Measurements from ENCODE around the gene GALNT18.

The GALNT18 gene

GRCh38 chr11:11550534-11550933, 71.3 kb downstream of the GALNT18 start:
- TF ChIP-seq, protein P1, sequence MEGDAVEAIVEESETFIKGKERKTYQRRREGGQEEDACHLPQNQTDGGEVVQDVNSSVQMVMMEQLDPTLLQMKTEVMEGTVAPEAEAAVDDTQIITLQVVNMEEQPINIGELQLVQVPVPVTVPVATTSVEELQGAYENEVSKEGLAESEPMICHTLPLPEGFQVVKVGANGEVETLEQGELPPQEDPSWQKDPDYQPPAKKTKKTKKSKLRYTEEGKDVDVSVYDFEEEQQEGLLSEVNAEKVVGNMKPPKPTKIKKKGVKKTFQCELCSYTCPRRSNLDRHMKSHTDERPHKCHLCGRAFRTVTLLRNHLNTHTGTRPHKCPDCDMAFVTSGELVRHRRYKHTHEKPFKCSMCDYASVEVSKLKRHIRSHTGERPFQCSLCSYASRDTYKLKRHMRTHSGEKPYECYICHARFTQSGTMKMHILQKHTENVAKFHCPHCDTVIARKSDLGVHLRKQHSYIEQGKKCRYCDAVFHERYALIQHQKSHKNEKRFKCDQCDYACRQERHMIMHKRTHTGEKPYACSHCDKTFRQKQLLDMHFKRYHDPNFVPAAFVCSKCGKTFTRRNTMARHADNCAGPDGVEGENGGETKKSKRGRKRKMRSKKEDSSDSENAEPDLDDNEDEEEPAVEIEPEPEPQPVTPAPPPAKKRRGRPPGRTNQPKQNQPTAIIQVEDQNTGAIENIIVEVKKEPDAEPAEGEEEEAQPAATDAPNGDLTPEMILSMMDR (conservative IDR thresholded peaks at IDR 0.05; ENCODE audit: low read depth, low read length), result no peak
- H3K4me3 ChIP-seq (ENCODE audit: low read depth, low read length), result no peak overlapping the region
- no peak for DNase-seq (ENCODE audit: low read depth)

GRCh38 chr11:11545285-11546275, 76.2 kb downstream of the GALNT18 start:
- TF ChIP-seq, protein P1 (conservative IDR thresholded peaks at IDR 0.05; ENCODE audit: low read depth, low read length), result no peak
- no peak overlapping the region for H3K4me3 ChIP-seq (ENCODE audit: low read depth, low read length)
- no peak for DNase-seq (ENCODE audit: low read depth)

- TF ChIP-seq, protein P1 (conservative IDR thresholded peaks at IDR 0.05; ENCODE audit: low read depth, low read length), result no peak
- H3K4me3 ChIP-seq (ENCODE audit: low read depth, low read length), result no peak overlapping the region
- DNase-seq (ENCODE audit: low read depth), result no peak
Observed at GRCh38 chr11:11543656-11544055, 78.1 kb downstream of the GALNT18 start.

DNA sequence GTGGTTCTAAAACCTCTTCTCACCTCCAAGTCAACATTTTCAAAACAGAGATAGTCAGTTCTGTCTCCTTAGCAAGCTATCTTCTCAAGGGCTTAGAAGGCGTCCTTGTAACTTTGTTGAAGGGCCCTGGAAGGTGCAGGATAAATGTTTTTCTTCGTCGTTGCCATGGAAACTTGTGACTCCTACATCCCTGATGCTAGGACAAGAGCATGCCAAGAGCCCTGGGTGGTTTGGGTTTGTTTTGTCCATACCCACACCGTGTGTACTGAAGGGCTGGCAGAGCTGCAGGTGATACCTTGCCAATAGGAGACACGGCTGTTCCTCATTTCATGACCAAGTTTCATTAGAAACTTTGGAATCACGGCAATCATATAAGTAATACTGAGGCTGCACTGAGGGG, 81.6 kb downstream of the GALNT18 start:
- TF ChIP-seq, protein P1 (conservative IDR thresholded peaks at IDR 0.05; ENCODE audit: low read depth, low read length), result no peak
- no peak overlapping the region for H3K4me3 ChIP-seq (ENCODE audit: low read depth, low read length)
- DNase-seq (ENCODE audit: low read depth), result no peak

- no peak for DNase-seq (ENCODE audit: low read depth)
- TF ChIP-seq, protein P1 (conservative IDR thresholded peaks at IDR 0.05; ENCODE audit: low read depth, low read length), result no peak
- no peak overlapping the region for H3K4me3 ChIP-seq (ENCODE audit: low read depth, low read length)
Observed at GRCh38 chr11:11538277-11538960, 83.4 kb downstream of the GALNT18 start.

DNA sequence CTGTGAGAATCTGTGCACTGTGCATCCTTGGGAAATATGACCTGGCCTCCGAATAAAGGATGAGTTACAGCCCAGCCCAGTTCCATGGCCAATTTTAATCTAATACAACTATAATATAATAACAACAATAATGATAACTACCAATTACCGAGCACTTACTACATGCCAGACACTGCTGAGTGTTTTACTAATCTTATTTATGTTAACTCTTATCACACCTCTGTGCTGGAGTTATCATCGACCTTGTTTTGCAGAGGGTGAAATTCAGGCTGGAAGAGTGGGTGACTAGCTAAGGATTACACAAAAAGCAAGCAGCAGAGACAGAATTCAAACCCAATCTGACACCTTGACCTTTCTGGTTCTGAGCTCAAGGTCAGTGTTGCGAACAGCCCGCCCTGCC, 83.9 kb downstream of the GALNT18 start:
- TF ChIP-seq, protein P1 (conservative IDR thresholded peaks at IDR 0.05; ENCODE audit: low read depth, low read length), result no peak
- DNase-seq (ENCODE audit: low read depth), result no peak
- no peak overlapping the region for H3K4me3 ChIP-seq (ENCODE audit: low read depth, low read length)
